ENCODE measurements around the gene PRKAG1. TPM values are rescaled to one million over a fixed set of nuclear protein-coding genes. Genes with fewer than 3 reads are reported as not detected.

PRKAG1 gene
- total RNA-seq, 1 experiment from 2014 or later = 80.3 TPM

DNA sequence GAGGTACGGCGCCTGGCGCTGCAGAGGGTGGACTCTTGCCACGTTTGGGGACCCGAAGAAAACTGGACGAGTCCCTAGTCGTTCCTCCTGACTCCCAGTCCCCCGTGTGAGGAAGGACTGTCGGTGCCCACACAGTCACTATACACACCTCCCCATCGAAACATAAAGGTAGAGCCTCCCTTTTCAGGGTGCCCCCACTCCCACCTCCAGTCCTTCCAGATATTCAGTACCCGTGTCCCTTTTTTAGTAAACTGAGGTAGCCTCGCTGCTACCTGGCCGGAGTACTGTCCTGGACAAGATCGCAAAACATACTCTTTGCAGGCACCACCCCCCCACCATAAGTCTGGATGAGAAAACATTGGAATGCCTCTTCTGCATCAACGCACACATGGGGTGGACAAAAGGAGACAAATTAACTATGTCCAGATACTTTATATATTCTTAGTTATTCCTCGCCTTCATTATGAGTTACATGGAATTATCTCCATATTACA lies 42.6 kb upstream of the PRKAG1 start:
- TF ChIP-seq, protein P1, sequence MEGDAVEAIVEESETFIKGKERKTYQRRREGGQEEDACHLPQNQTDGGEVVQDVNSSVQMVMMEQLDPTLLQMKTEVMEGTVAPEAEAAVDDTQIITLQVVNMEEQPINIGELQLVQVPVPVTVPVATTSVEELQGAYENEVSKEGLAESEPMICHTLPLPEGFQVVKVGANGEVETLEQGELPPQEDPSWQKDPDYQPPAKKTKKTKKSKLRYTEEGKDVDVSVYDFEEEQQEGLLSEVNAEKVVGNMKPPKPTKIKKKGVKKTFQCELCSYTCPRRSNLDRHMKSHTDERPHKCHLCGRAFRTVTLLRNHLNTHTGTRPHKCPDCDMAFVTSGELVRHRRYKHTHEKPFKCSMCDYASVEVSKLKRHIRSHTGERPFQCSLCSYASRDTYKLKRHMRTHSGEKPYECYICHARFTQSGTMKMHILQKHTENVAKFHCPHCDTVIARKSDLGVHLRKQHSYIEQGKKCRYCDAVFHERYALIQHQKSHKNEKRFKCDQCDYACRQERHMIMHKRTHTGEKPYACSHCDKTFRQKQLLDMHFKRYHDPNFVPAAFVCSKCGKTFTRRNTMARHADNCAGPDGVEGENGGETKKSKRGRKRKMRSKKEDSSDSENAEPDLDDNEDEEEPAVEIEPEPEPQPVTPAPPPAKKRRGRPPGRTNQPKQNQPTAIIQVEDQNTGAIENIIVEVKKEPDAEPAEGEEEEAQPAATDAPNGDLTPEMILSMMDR (IDR thresholded peaks at IDR 0.05; ENCODE audit: unreplicated experiment) = no peak
- Mint-ChIP-seq H3K9me3 (ENCODE audit: unreplicated experiment) (no peaks in the 10 kb centered on the region), H3K36me3 (ENCODE audit: insufficient read depth, unreplicated experiment) (peaks cover 8% of the 10 kb centered on the region), H3K27me3 (ENCODE audit: insufficient read depth, unreplicated experiment) (no peaks in the 10 kb centered on the region), H3K27ac (ENCODE audit: low read depth, unreplicated experiment) (peak overlapping the region; percentile 89), H3K4me1 (ENCODE audit: insufficient read depth, unreplicated experiment) (peaks cover 25% of the 10 kb centered on the region), H3K4me3 (ENCODE audit: unreplicated experiment) (peak overlapping the region; percentile 91)
- BruUV-seq (replicated peaks) = no TSS peak
- ChIA-PET CTCF (interaction anchor here (0.9 to 5.3 kb wide), 2 partner anchors 27 to 60 kb away, joined by 3 to 48 read pairs; no protein-coding TSS in a partner anchor), POLR2A (interaction anchor here (1.3 to 4.4 kb wide), 3 partner anchors 9 to 70 kb away, joined by 6 to 58 read pairs (median 36); partner anchors contain the start of genes RHEBL1 and TUBA1B)
- no peak for DNase-seq (ENCODE audit: unreplicated experiment)
- intact Hi-C loops (cut with micrococcal nuclease) = loop anchor here (10.0 kb wide), 1 partner anchor 204 kb away; the partner anchor contains the start of gene TUBA1C

- Mint-ChIP-seq H3K27ac (ENCODE audit: low read depth, unreplicated experiment) (peak within 1 kb of the TSS; percentile 89), H3K36me3 (ENCODE audit: insufficient read depth, unreplicated experiment) (peaks cover 8% of the 10 kb centered on the region), H3K27me3 (ENCODE audit: insufficient read depth, unreplicated experiment) (no peaks in the 10 kb centered on the region), H3K9me3 (ENCODE audit: unreplicated experiment) (no peaks in the 10 kb centered on the region), H3K4me1 (ENCODE audit: insufficient read depth, unreplicated experiment) (peaks cover 32% of the 10 kb centered on the region), H3K4me3 (ENCODE audit: unreplicated experiment) (peak within 1 kb of the TSS; percentile 91)
- CTCF ChIA-PET = interaction anchor here (0.6 to 1.2 kb wide), 4 partner anchors 10 to 723 kb away, joined by 3 to 5 read pairs (median 3); no protein-coding TSS in a partner anchor
- TF ChIP-seq, protein P1 (IDR thresholded peaks at IDR 0.05; ENCODE audit: unreplicated experiment) = no peak
- POLR2A ChIA-PET = interaction anchor here (0.7 to 5.1 kb wide), 7 partner anchors 9 to 208 kb away, joined by 3 to 58 read pairs (median 5); partner anchors contain the start of genes LMBR1L, RHEBL1 and TUBA1B
- BruUV-seq (replicated peaks) = TSS peak; percentile 57
- intact Hi-C loops (cut with micrococcal nuclease) = loop anchor here (10.0 kb wide), 1 partner anchor 204 kb away; the partner anchor contains the start of gene TUBA1C
- peak; percentile 91 for DNase-seq (ENCODE audit: unreplicated experiment)
Observed at GRCh38 chr12:49060237-49061156, 41.9 kb upstream of the PRKAG1 start, which contains the start of gene KMT2D. KMT2D (minus strand) TSS chr12:49060794; CDS start chr12:49055324, 5,470 bp downstream.

- ChIA-PET CTCF (interaction anchor here (0.6 to 2.3 kb wide), 5 partner anchors 11 to 724 kb away, joined by 3 to 9 read pairs (median 3); no protein-coding TSS in a partner anchor), POLR2A (interaction anchor here (0.5 to 5.1 kb wide), 13 partner anchors 10 to 209 kb away, joined by 3 to 58 read pairs (median 6); partner anchors contain the start of genes ARF3, LMBR1L, RHEBL1 and TUBA1B)
- peak overlapping the region; percentile 89 for H3K27ac Mint-ChIP-seq (ENCODE audit: low read depth, unreplicated experiment)
- peaks cover 17% of the 10 kb centered on the region for H3K36me3 Mint-ChIP-seq (ENCODE audit: insufficient read depth, unreplicated experiment)
- H3K4me1 Mint-ChIP-seq (ENCODE audit: insufficient read depth, unreplicated experiment) = peaks cover 36% of the 10 kb centered on the region
- no peaks in the 10 kb centered on the region for H3K9me3 Mint-ChIP-seq (ENCODE audit: unreplicated experiment)
- no TSS peak for BruUV-seq (replicated peaks)
- intact Hi-C loops (cut with micrococcal nuclease) = loop anchor here (10.0 kb wide), 1 partner anchor 205 kb away; the partner anchor contains the start of gene TUBA1C
- no peak for DNase-seq (ENCODE audit: unreplicated experiment)
- H3K27me3 Mint-ChIP-seq (ENCODE audit: insufficient read depth, unreplicated experiment) = no peaks in the 10 kb centered on the region
- TF ChIP-seq, protein P1 (IDR thresholded peaks at IDR 0.05; ENCODE audit: unreplicated experiment) = no peak
- peak overlapping the region; percentile 91 for H3K4me3 Mint-ChIP-seq (ENCODE audit: unreplicated experiment)
Observed at GRCh38 chr12:49059299-49060171, 41.0 kb upstream of the PRKAG1 start.

Data from MCF 10A (cell line).